ENCODE data around the gene CLDND2. TPM values are rescaled to one million over a fixed set of nuclear protein-coding genes. Genes with fewer than 3 reads are reported as not detected.
A peak's percentile ranks its signal among the peaks of the same experiment; 100 is the strongest.
"Not testable (repeated sequence)": the region's sequence is repeated elsewhere in the genome, so short reads cannot be mapped to it uniquely, and the experiment has no call there.

Gene CLDND2
- total and polyA plus RNA-seq, 10 of the 15 experiments (the other 5 are each of a cell fraction or from before 2014, with no cell fraction given) = 0.24 to 7.1 (median 1.8) TPM; not detected in 1

GRCh38 chr19:51417107-51417809 is 48.5 kb upstream of the CLDND2 start, which contains the start of gene SIGLEC10 (continued):
- TF ChIP-seq CUX1 (IDR thresholded peaks at IDR 0.05; ENCODE audit: insufficient replicate concordance, low read depth, low read length) (no peak), SMARCA5 (IDR thresholded peaks at IDR 0.05) (peak; percentile 74; the same call in 1 of the 2 replicates)

- H3K9me3 ChIP-seq (replicated peaks; ENCODE audit: control insufficient read depth, insufficient read depth, low read length); BruUV-seq (replicated peaks); H3K36me3 ChIP-seq (ENCODE audit: control insufficient read depth in 2 of 2, insufficient read depth in 2 of 2, low read length in 1 of 2); FAIRE-seq; H2AFZ ChIP-seq (ENCODE audit: control insufficient read depth, low read depth, low read length); H3K27me3 ChIP-seq (replicated peaks in 1 of 2; ENCODE audit: control insufficient read depth in 2 of 2, insufficient read depth in 2 of 2, low read length in 1 of 2); in situ Hi-C loops (cut with MboI); DNase-seq (ENCODE audit: low read depth, low spot score); H3K79me2 ChIP-seq (ENCODE audit: control insufficient read depth, insufficient read depth, low read length); H4K20me1 ChIP-seq (ENCODE audit: control insufficient read depth, insufficient read depth); ATAC-seq: not testable (repeated sequence)
- CTCF ChIA-PET = interaction anchor here (1.1 to 9.7 kb wide), 7 partner anchors 8 to 191 kb away, joined by 3 to 142 read pairs (median 27); no protein-coding TSS in a partner anchor
- intact Hi-C loops (cut with micrococcal nuclease; ENCODE audit: unreplicated experiment) = loop anchor here (2.0 kb wide), 2 partner anchors 22 to 24 kb away; no protein-coding TSS in a partner anchor
- RAD21 ChIA-PET (ENCODE audit: unreplicated experiment) = interaction anchor here (2.0 to 5.8 kb wide), 6 partner anchors 9 to 241 kb away, joined by 10 to 51 read pairs (median 16); no protein-coding TSS in a partner anchor
- WGBS (ENCODE audit: insufficient coverage, insufficient replicate concordance, low lambda C conversion rate, missing lambda C conversion rate) = 41% methylated on average over 14 of the region's 15 CpGs
- POLR2A ChIA-PET = interaction anchor here (2.9 kb wide), 1 partner anchor 22 kb away, joined by 37 read pairs; no protein-coding TSS in a partner anchor
- SMC1A ChIA-PET (ENCODE audit: uncharacterized antibody, unreplicated experiment) = interaction anchor here (0.7 to 2.8 kb wide), 7 partner anchors 20 to 78 kb away, joined by 3 to 43 read pairs (median 5); partner anchors contain the start of gene VSIG10L
- H3K4me2 ChIP-seq (ENCODE audit: control insufficient read depth, insufficient read depth) = peak overlapping the region; percentile 88
- H3K9ac ChIP-seq (ENCODE audit: control insufficient read depth, insufficient read depth, low read length) = peak overlapping the region; percentile 48; the same call in 1 of the 2 replicates
- peaks cover 16% of the 10 kb centered on the region for H3K4me1 ChIP-seq (ENCODE audit: control insufficient read depth, insufficient read depth, low read length)
- H3K4me3 ChIP-seq = peak overlapping the region; percentile 49; the same call in 1 of the 2 replicates
- H3K27ac ChIP-seq (ENCODE audit: control insufficient read depth, insufficient read depth) = peak overlapping the region; percentile 50
These were observed 47.6 kb upstream of the CLDND2 start for GRCh38 chr19:51416422-51416821.
